Esophagus (tissue), 2 donors: Measurements from ENCODE around the gene PDGFA. TPM values are rescaled to one million over a fixed set of nuclear protein-coding genes. Genes with fewer than 3 reads are reported as not detected.

Experiments used
- H3K27ac ChIP-seq, 2 donors: one replicate each; pipeline ENCODE4 v1.5.1; 2013; ENCODE audit warnings: low read depth in 2 of 2, mild to moderate bottlenecking in 2 of 2, inconsistent platforms in 1 of 2, low read length in 1 of 2, moderate library complexity in 1 of 2
- H3K27me3 ChIP-seq, 2 donors: one replicate each; pipeline ENCODE4 v1.6.1; 2013; ENCODE audit warnings: low read length in 2 of 2, control low read depth in 1 of 2, mild to moderate bottlenecking in 1 of 2; ENCODE audit not compliant: insufficient read depth in 2 of 2, control insufficient read depth in 1 of 2
- H3K36me3 ChIP-seq, 2 donors: one replicate each; pipeline ENCODE4 v1.6.1; 2013; ENCODE audit warnings: low read length in 1 of 2; ENCODE audit not compliant: control insufficient read depth in 2 of 2, insufficient read depth in 2 of 2
- H3K4me1 ChIP-seq, 2 donors: one replicate each; pipeline ENCODE4 v1.6.1; 2013; ENCODE audit warnings: low read length in 1 of 2; ENCODE audit not compliant: control insufficient read depth in 2 of 2, insufficient read depth in 2 of 2
- H3K4me3 ChIP-seq, 2 donors: one replicate each; pipeline ENCODE4 v1.5.1; 2013; ENCODE audit warnings: low read length in 2 of 2, mild to moderate bottlenecking in 2 of 2, low read depth in 1 of 2, moderate library complexity in 1 of 2
- H3K9me3 ChIP-seq, 2 donors: one replicate each; pipeline ENCODE4 v1.6.1; 2013; ENCODE audit warnings: mild to moderate bottlenecking in 2 of 2, low read depth in 1 of 2, low read length in 1 of 2, moderate library complexity in 1 of 2; ENCODE audit not compliant: control insufficient read depth in 2 of 2, insufficient read depth in 1 of 2
- WGBS, 2 donors: extraction: QIAGEN DNeasy Blood & Tissue Kit; methylation state at CpG; one replicate each; pipeline ENCODE4 v1.1.7; 2013; 5-methylcytosine and 5-hydroxymethylcytosine counted together
- polyA plus RNA-seq, 2 donors: library from polyadenylated mRNA; stranded (reverse); fragments of 200-250 nt; gene quantifications; one replicate each; pipeline ENCODE4 v1.2.3, GENCODE V29; 2013
- donor health status: healthy with polysubstance abuse.
- donor health status: Bipolar disorder and iron deficiency.

PDGFA gene
- polyA plus RNA-seq, 2 donors, result 5.5 to 6.1 TPM

- Histone ChIP-seq H3K9me3 (peaks cover 0 to 2% of the 10 kb centered on the region in 2 donors), H3K27ac (no peak overlapping the region), H3K4me3 (no peak overlapping the region), H3K36me3 (peaks cover 0 to 3% of the 10 kb centered on the region in 2 donors), H3K4me1 (no peaks in the 10 kb centered on the region), H3K27me3 (no peaks in the 10 kb centered on the region)
- whole genome bisulfite sequencing, 2 donors, result 81 to 85% methylated on average over 44 of the region's 44 CpGs
Observed at GRCh38 chr7:561631-562373, 42.2 kb upstream of the PDGFA start.

GRCh38 chr7:560966-561630 is 41.5 kb upstream of the PDGFA start:
- H3K27me3 ChIP-seq, result no peaks in the 10 kb centered on the region
- H3K27ac ChIP-seq, result no peak overlapping the region
- no peak overlapping the region for H3K4me3 ChIP-seq
- WGBS, 2 donors, result 85 to 89% methylated on average over 21 of the region's 21 CpGs
- peaks cover 0 to 3% of the 10 kb centered on the region in 2 donors for H3K36me3 ChIP-seq
- H3K9me3 ChIP-seq, result peaks cover 0 to 2% of the 10 kb centered on the region in 2 donors
- no peaks in the 10 kb centered on the region for H3K4me1 ChIP-seq

DNA sequence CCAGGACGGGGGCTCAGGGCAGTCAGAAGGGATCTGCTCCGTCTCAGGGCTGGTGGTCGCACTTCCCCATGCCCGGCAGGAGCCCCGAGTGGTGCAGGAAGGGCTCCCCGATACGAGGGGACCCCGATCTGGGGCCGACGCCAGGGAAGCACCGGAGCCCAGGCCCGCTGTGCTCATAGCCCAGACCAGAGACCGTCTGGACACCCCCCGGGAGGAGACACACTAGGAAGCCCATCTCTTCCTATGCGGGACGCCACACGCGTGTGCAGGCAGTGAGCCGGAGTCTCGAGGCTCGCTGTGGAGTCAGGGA is 39.7 kb upstream of the PDGFA start:
- H3K4me3 ChIP-seq, result no peak overlapping the region
- no peaks in the 10 kb centered on the region for H3K27me3 ChIP-seq
- WGBS, 2 donors, result 93 to 94% methylated on average over 21 of the region's 21 CpGs
- H3K9me3 ChIP-seq, result peaks cover 0 to 2% of the 10 kb centered on the region in 2 donors
- H3K27ac ChIP-seq, result no peak overlapping the region
- H3K36me3 ChIP-seq, result peaks cover 0 to 3% of the 10 kb centered on the region in 2 donors
- no peaks in the 10 kb centered on the region for H3K4me1 ChIP-seq

GRCh38 chr7:557558-557881 is 37.9 kb upstream of the PDGFA start:
- Histone ChIP-seq H3K27me3 (no peaks in the 10 kb centered on the region), H3K4me3 (no peak overlapping the region), H3K36me3 (no peaks in the 10 kb centered on the region), H3K4me1 (no peaks in the 10 kb centered on the region), H3K9me3 (no peaks in the 10 kb centered on the region), H3K27ac (no peak overlapping the region)
- WGBS, 2 donors, result 87% methylated on average over 12 of the region's 12 CpGs

DNA sequence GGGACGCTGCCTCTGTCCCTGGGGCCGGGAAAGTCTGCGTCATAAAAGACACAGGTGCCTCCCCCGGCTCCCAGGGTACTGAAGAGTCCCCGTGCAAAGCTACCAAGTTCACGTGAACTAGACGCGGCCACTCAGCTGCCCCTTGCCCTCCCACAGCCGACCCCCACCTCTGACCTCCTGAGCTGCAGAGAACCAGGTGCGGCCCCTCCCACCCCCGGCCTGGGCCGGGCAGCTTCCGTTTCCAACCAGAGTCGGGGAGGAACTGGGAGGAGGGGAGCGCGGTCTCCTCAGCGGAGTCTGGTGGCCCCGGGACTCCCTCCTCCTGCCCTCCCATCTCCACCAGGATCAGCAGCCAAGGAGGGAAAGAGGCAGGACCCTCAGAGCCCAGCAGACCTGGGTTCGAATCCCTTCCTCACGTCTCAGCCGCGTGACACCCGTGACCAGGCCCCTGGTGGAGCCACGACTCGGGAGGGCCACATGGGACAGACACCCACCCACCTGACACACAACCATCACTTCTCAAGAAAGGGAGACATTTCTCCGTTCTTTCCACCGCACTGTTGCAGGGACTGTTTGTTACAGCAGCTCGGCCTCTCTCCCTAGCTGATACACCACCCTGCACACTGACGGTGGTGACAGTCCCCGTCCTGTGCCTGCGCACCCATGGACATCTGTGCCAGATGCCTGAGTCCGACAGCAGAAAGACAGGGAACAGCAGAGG is 37.4 kb upstream of the PDGFA start:
- no peak overlapping the region for H3K4me3 ChIP-seq
- H3K4me1 ChIP-seq, result no peaks in the 10 kb centered on the region
- H3K36me3 ChIP-seq, result no peaks in the 10 kb centered on the region
- 92 to 94% methylated on average over 32 of the region's 32 CpGs for WGBS, 2 donors
- no peaks in the 10 kb centered on the region for H3K27me3 ChIP-seq
- no peaks in the 10 kb centered on the region for H3K9me3 ChIP-seq
- H3K27ac ChIP-seq, result no peak overlapping the region

- H3K36me3 ChIP-seq, result no peaks in the 10 kb centered on the region
- WGBS, 2 donors, result 87 to 88% methylated on average over 30 of the region's 30 CpGs
Observed at GRCh38 chr7:556291-556826, 36.7 kb upstream of the PDGFA start.

GRCh38 chr7:555551-556160 is 36.0 kb upstream of the PDGFA start:
- 92 to 96% methylated on average over 18 of the region's 18 CpGs for WGBS, 2 donors
- Histone ChIP-seq H3K36me3 (no peaks in the 10 kb centered on the region), H3K27me3 (no peaks in the 10 kb centered on the region), H3K27ac (no peak overlapping the region), H3K4me1 (no peaks in the 10 kb centered on the region), H3K9me3 (no peaks in the 10 kb centered on the region), H3K4me3 (no peak overlapping the region)

More at GRCh38 chr7:556291-556826, 36.7 kb upstream of the PDGFA start:
- Histone ChIP-seq H3K27me3 (no peaks in the 10 kb centered on the region), H3K4me3 (no peak overlapping the region), H3K9me3 (no peaks in the 10 kb centered on the region), H3K27ac (no peak overlapping the region), H3K4me1 (no peaks in the 10 kb centered on the region)

GRCh38 chr7:553636-554111 is 34.0 kb upstream of the PDGFA start:
- no peaks in the 10 kb centered on the region for H3K9me3 ChIP-seq
- H3K4me3 ChIP-seq, result no peak overlapping the region
- no peaks in the 10 kb centered on the region for H3K4me1 ChIP-seq
- H3K36me3 ChIP-seq, result no peaks in the 10 kb centered on the region
- WGBS, 2 donors, result 75 to 80% methylated on average over 17 to 18 of the region's 18 CpGs
- no peak overlapping the region for H3K27ac ChIP-seq
- no peaks in the 10 kb centered on the region for H3K27me3 ChIP-seq

DNA sequence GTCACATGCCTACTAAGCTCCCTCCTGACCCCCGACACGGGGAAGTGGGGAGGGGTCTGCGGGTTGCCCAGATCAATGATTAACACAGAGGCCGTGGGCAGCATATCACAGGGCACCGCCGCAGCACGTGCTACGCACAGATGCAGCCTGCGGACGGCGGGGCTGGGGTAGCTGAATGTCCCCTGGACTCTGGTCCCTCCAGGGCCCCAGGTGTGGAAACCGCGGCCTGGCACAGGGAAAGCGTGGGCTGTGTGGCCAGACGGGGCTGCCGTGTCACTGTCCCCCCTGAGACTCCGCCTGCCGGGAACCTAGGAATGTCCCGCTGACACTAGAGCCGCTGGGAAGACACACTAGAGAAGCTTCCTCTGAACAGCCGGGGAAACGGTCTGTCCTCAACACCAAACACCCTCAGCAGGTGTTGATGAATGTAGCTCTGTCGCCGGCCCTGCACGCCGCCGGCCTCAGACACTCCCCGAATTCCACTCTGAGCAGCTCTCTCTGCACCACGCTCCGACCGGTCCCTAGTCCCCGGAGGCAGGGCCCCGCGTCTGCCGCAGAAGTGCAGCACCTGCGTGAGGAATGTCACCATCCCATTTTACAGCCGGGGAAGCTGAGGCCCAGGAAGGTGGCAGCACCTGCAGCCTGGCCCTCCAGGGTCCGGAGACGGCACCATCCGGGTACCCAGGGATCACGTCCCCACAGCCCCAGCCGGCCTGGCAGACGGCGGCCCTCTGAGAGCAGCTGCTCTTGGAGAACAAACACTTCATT is 33.4 kb upstream of the PDGFA start:
- no peak overlapping the region for H3K27ac ChIP-seq
- WGBS, 2 donors, result 61 to 86% methylated on average over 43 to 44 of the region's 44 CpGs
- H3K9me3 ChIP-seq, result no peaks in the 10 kb centered on the region
- no peaks in the 10 kb centered on the region for H3K36me3 ChIP-seq
- H3K4me1 ChIP-seq, result no peaks in the 10 kb centered on the region
- H3K27me3 ChIP-seq, result no peaks in the 10 kb centered on the region
- H3K4me3 ChIP-seq, result no peak overlapping the region
